DND-41 (cell line): ENCODE measurements around the gene RRP36.

ENCODE experiments used
- ATAC-seq: fragments of 200-7000 bp; cut with Tn5 transposase; 3 replicates; pipeline ENCODE4 v1.9.1; 2021; ENCODE audit warnings: low read depth; ENCODE audit not compliant: insufficient read depth
- DNase-seq: peaks from one replicate; pipeline ENCODE4 v3.0.0-alpha.2; 2020
- H2AFZ ChIP-seq: 2 replicates; pipeline ENCODE4 v1.6.0; 2012; ENCODE audit warnings: low read depth, low read length
- H3K27ac ChIP-seq: 2 replicates; pipeline ENCODE4 v1.5.1; 2012; ENCODE audit warnings: low read length, inconsistent platforms
- H3K27me3 ChIP-seq: fragments of 200-600 bp; sonication (generic); 2 replicates; pipeline ENCODE4 v1.6.0; 2012; ENCODE audit warnings: low read length, mild to moderate bottlenecking, inconsistent platforms; ENCODE audit not compliant: insufficient read depth, poor library complexity
- H3K36me3 ChIP-seq: 2 replicates; pipeline ENCODE4 v1.5.1; 2012; ENCODE audit warnings: low read length, inconsistent platforms; ENCODE audit not compliant: insufficient read depth
- H3K4me1 ChIP-seq: 2 replicates; pipeline ENCODE4 v1.5.1; 2012; ENCODE audit warnings: mild to moderate bottlenecking, low read length; ENCODE audit not compliant: insufficient read depth
- H3K4me2 ChIP-seq: 2 replicates; pipeline ENCODE4 v1.6.0; 2012; ENCODE audit warnings: mild to moderate bottlenecking, moderate library complexity, low read length, inconsistent platforms; ENCODE audit not compliant: insufficient read depth
- H3K4me3 ChIP-seq, 2 experiments: fragments of 200-600 bp in 1 of 2; shearing (Covaris generic) in 1 of 2; 2 replicates each; pipeline ENCODE4 v1.5.1; 2012 to 2016; ENCODE audit warnings: inconsistent platforms in 2 of 2, low read length in 2 of 2, mild to moderate bottlenecking in 2 of 2, low read depth in 1 of 2, moderate library complexity in 1 of 2
- H3K79me2 ChIP-seq: 2 replicates; pipeline ENCODE4 v1.6.0; 2012; ENCODE audit warnings: low read length, inconsistent platforms; ENCODE audit not compliant: insufficient read depth
- H3K9ac ChIP-seq: 2 replicates; pipeline ENCODE4 v1.6.0; 2012; ENCODE audit warnings: low read depth, mild to moderate bottlenecking, inconsistent platforms, low read length, moderate library complexity
- H3K9me3 ChIP-seq: 2 replicates; pipeline ENCODE4 v1.5.1; 2012; ENCODE audit warnings: low read length, moderate library complexity, mild to moderate bottlenecking, inconsistent platforms; ENCODE audit not compliant: insufficient read depth, severe bottlenecking
- H4K20me1 ChIP-seq: 2 replicates; pipeline ENCODE4 v1.6.0; 2012; ENCODE audit warnings: low read length; ENCODE audit not compliant: insufficient read depth
- CTCF ChIP-seq: IDR thresholded peaks from 2 replicates; pipeline ENCODE4 v1.5.1; 2012; ENCODE audit warnings: borderline replicate concordance, low read length, moderate library complexity, mild to moderate bottlenecking; ENCODE audit not compliant: poor library complexity, severe bottlenecking; ENCODE audit errors: extremely low read depth
- EZH2 ChIP-seq: IDR thresholded peaks from 3 replicates; pipeline ENCODE4 v1.6.1; 2012; ENCODE audit warnings: borderline replicate concordance, low read depth, mild to moderate bottlenecking, moderate library complexity, low read length, inconsistent platforms; ENCODE audit not compliant: severe bottlenecking

The RRP36 gene

GRCh38 chr6:43001843-43002242 lies 19.6 kb upstream of the RRP36 start:
- H3K79me2 ChIP-seq: peaks cover 23% of the 10 kb centered on the region
- peaks cover 38% of the 10 kb centered on the region for H3K36me3 ChIP-seq
- H3K4me2 ChIP-seq: no peak overlapping the region
- no peak for DNase-seq
- H2AFZ ChIP-seq: no peak overlapping the region
- no peak for ATAC-seq
- peaks cover 3% of the 10 kb centered on the region; the same call in 1 of the 2 replicates for H4K20me1 ChIP-seq
- H3K27ac ChIP-seq: no peak overlapping the region
- no peak overlapping the region for H3K4me3 ChIP-seq
- H3K27me3 ChIP-seq: no peaks in the 10 kb centered on the region
- no peaks in the 10 kb centered on the region for H3K9me3 ChIP-seq
- H3K9ac ChIP-seq: no peak overlapping the region
- H3K4me1 ChIP-seq: no peaks in the 10 kb centered on the region
- TF ChIP-seq EZH2 (no peak), CTCF (no peak)

GRCh38 chr6:43005844-43006243 lies 15.6 kb upstream of the RRP36 start:
- no peaks in the 10 kb centered on the region for H3K27me3 ChIP-seq
- H3K36me3 ChIP-seq: peaks cover 61% of the 10 kb centered on the region
- ATAC-seq (no peak), DNase-seq (no peak)
- TF ChIP-seq CTCF (no peak), EZH2 (no peak)
- H3K9ac ChIP-seq: no peak overlapping the region
- no peak overlapping the region for H3K4me2 ChIP-seq
- peaks cover 8% of the 10 kb centered on the region for H3K79me2 ChIP-seq
- H3K27ac ChIP-seq: no peak overlapping the region
- peaks cover 3% of the 10 kb centered on the region; the same call in 1 of the 2 replicates for H4K20me1 ChIP-seq
- no peak overlapping the region for H3K4me3 ChIP-seq
- no peaks in the 10 kb centered on the region for H3K4me1 ChIP-seq
- no peaks in the 10 kb centered on the region for H3K9me3 ChIP-seq
- no peak overlapping the region for H2AFZ ChIP-seq

GRCh38 chr6:43006251-43006650 lies 15.2 kb upstream of the RRP36 start:
- peaks cover 65% of the 10 kb centered on the region for H3K36me3 ChIP-seq
- peaks cover 3% of the 10 kb centered on the region; the same call in 1 of the 2 replicates for H4K20me1 ChIP-seq
- ATAC-seq: no peak
- no peak for TF ChIP-seq CTCF
- TF ChIP-seq EZH2: no peak
- H3K9me3 ChIP-seq: no peaks in the 10 kb centered on the region
- H3K79me2 ChIP-seq: peaks cover 11% of the 10 kb centered on the region
- no peaks in the 10 kb centered on the region for H3K27me3 ChIP-seq
- DNase-seq: no peak
- H3K27ac ChIP-seq: no peak overlapping the region
- H3K9ac ChIP-seq: no peak overlapping the region
- H3K4me2 ChIP-seq: no peak overlapping the region
- no peak overlapping the region for H2AFZ ChIP-seq
- peaks cover 4% of the 10 kb centered on the region for H3K4me1 ChIP-seq
- no peak overlapping the region for H3K4me3 ChIP-seq

- TF ChIP-seq CTCF (no peak), EZH2 (no peak)
- Histone ChIP-seq H3K27me3 (no peaks in the 10 kb centered on the region), H3K9ac (no peak overlapping the region), H3K36me3 (peaks cover 74% of the 10 kb centered on the region), H3K9me3 (no peaks in the 10 kb centered on the region), H3K79me2 (peaks cover 18% of the 10 kb centered on the region), H4K20me1 (peaks cover 3% of the 10 kb centered on the region; the same call in 1 of the 2 replicates), H3K4me3 (no peak overlapping the region), H3K4me2 (no peak overlapping the region), H3K27ac (no peak overlapping the region), H3K4me1 (peaks cover 12% of the 10 kb centered on the region), H2AFZ (no peak overlapping the region)
- no peak for ATAC-seq
- no peak for DNase-seq
These were observed 14.3 kb upstream of the RRP36 start for GRCh38 chr6:43007126-43007525.
